Mesothelial cell of epicardium (in vitro differentiated cells): Measurements from ENCODE around the gene C4BPA. TPM values are rescaled to one million over a fixed set of nuclear protein-coding genes. Genes with fewer than 3 reads are reported as not detected.

Experiments
- DNase-seq, 2 experiments: peaks; one replicate each; pipeline ENCODE4 v3.0.0; 2021; ENCODE audit warnings: low spot score in 2 of 2; ENCODE audit not compliant: unreplicated experiment in 2 of 2
- H3K27ac Mint-ChIP-seq: 2 replicates; pipeline ENCODE4 v1.8.0; 2021; ENCODE audit warnings: mixed read lengths
- H3K27me3 Mint-ChIP-seq: 2 replicates; pipeline ENCODE4 v1.8.0; 2021; ENCODE audit warnings: low read depth, mixed read lengths
- H3K36me3 Mint-ChIP-seq: 2 replicates; pipeline ENCODE4 v1.8.0; 2021; ENCODE audit warnings: mixed read lengths
- H3K4me1 Mint-ChIP-seq: 2 replicates; pipeline ENCODE4 v1.8.0; 2021; ENCODE audit warnings: mixed read lengths
- H3K4me3 Mint-ChIP-seq: 2 replicates; pipeline ENCODE4 v1.8.0; 2021; ENCODE audit warnings: mild to moderate bottlenecking, moderate library complexity, mixed read lengths
- H3K9me3 Mint-ChIP-seq: 2 replicates; pipeline ENCODE4 v1.8.0; 2021; ENCODE audit warnings: mixed read lengths
- total RNA-seq: library from RNA; stranded (reverse); gene quantifications from 3 replicates; pipeline ENCODE4 v1.2.1, GENCODE V29; 2021
- TF ChIP-seq, protein P1 (sequence below): fragments of 200-600 bp; sonication (generic); IDR thresholded peaks from one replicate; pipeline ENCODE4 v1.5.0; 2021; ENCODE audit warnings: antibody characterized with exemption; ENCODE audit not compliant: unreplicated experiment

The C4BPA gene
- total RNA-seq, 1 donor from 2014 or later = 0.20 TPM

DNA sequence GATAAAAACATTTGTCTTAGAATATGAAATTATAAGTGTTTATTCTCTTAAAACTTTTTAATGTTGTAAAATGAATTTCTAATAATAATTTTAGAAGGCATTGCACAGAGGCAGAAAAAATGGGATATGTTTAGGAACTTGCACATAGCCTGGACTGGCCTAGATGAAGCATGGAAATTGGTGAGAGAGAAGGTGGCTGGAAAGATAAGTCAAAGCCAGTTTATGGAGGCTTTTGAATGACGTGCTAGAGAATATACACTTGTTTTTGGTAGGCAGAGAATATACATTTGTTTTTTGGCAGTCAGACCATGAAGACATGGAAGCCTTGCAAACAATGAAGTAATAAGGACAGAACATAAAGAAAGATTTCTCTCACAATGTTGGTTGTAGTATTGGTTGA lies 2.3 kb upstream of the C4BPA start:
- no peak for DNase-seq
- TF ChIP-seq, protein P1, sequence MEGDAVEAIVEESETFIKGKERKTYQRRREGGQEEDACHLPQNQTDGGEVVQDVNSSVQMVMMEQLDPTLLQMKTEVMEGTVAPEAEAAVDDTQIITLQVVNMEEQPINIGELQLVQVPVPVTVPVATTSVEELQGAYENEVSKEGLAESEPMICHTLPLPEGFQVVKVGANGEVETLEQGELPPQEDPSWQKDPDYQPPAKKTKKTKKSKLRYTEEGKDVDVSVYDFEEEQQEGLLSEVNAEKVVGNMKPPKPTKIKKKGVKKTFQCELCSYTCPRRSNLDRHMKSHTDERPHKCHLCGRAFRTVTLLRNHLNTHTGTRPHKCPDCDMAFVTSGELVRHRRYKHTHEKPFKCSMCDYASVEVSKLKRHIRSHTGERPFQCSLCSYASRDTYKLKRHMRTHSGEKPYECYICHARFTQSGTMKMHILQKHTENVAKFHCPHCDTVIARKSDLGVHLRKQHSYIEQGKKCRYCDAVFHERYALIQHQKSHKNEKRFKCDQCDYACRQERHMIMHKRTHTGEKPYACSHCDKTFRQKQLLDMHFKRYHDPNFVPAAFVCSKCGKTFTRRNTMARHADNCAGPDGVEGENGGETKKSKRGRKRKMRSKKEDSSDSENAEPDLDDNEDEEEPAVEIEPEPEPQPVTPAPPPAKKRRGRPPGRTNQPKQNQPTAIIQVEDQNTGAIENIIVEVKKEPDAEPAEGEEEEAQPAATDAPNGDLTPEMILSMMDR = no peak
- peaks cover 4% of the 10 kb centered on the region for H3K9me3 Mint-ChIP-seq
- no peaks in the 10 kb centered on the region for H3K36me3 Mint-ChIP-seq
- H3K4me1 Mint-ChIP-seq = no peaks in the 10 kb centered on the region
- no peak overlapping the region for H3K4me3 Mint-ChIP-seq
- H3K27ac Mint-ChIP-seq = no peak overlapping the region
- no peaks in the 10 kb centered on the region for H3K27me3 Mint-ChIP-seq

DNA sequence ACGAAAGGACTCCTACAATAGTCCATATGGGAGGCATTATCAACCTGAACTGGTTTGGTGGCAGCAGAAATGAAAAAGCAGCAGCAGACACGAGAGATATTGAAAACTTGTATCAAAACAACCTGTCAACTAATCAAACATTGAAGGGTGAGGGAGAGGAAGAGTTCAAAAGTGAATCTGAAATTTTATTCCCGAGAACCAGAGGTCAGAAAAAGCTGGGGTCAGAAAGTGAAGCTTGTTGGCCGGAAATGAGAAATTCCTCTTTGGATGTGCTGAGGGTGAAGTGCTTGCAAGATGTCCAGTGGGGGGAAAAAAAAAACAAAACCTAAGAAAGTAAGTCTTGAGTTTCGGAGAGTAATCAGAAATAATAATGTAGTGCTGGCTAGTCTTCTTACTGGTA lies 1.9 kb upstream of the C4BPA start:
- Mint-ChIP-seq H3K4me1 (peaks cover 3% of the 10 kb centered on the region), H3K27me3 (no peaks in the 10 kb centered on the region), H3K9me3 (peaks cover 4% of the 10 kb centered on the region), H3K27ac (no peak overlapping the region), H3K36me3 (no peaks in the 10 kb centered on the region), H3K4me3 (no peak overlapping the region)
- TF ChIP-seq, protein P1 = no peak
- no peak for DNase-seq

DNA sequence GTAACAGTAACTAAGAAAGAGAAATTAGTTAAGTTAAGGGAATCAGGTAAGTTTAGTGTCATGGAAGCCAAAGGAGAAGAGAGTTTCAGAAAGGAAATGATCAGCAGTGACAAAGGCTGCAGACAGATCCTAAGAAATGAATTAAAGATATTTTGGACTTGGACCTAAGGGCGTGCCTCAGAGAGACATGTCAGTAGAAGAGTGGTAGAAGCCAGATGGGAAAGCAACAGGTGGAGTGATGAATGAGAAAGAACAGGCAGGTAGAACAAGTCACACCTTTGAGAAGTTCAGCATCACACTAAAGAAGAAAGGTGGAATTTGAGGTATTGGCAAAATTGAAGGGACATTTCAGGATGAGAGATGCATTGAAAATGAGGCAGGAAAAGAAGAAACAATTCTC lies 1.4 kb upstream of the C4BPA start:
- H3K27ac Mint-ChIP-seq = no peak overlapping the region
- peaks cover 3% of the 10 kb centered on the region for H3K9me3 Mint-ChIP-seq
- H3K4me1 Mint-ChIP-seq = peaks cover 5% of the 10 kb centered on the region
- H3K36me3 Mint-ChIP-seq = no peaks in the 10 kb centered on the region
- DNase-seq = no peak
- TF ChIP-seq, protein P1 = no peak
- H3K4me3 Mint-ChIP-seq = no peak overlapping the region
- no peaks in the 10 kb centered on the region for H3K27me3 Mint-ChIP-seq

DNA sequence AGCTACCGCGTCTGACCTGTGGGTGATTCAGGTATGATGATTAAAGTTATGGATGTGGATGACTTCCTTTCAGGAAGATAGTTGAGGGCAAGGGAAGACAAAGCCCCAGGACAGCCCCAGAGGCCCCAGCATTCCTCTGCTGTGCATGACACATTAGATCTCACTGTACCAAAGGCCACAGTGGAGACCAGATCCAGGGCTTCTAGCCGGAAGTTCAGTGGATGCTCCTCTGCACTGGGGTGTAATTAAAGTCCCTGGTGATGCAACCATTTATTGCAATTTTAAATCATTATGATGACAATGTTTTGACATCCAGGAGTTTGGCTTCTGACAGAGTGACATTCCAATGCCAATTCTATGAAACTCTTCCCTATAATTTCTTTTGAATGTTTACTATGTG lies 5.0 kb downstream of the C4BPA start:
- Mint-ChIP-seq H3K27me3 (no peaks in the 10 kb centered on the region), H3K9me3 (no peaks in the 10 kb centered on the region), H3K4me3 (no peak overlapping the region), H3K4me1 (peaks cover 33% of the 10 kb centered on the region), H3K27ac (no peak overlapping the region), H3K36me3 (no peaks in the 10 kb centered on the region)
- no peak for DNase-seq
- TF ChIP-seq, protein P1 = no peak

DNA sequence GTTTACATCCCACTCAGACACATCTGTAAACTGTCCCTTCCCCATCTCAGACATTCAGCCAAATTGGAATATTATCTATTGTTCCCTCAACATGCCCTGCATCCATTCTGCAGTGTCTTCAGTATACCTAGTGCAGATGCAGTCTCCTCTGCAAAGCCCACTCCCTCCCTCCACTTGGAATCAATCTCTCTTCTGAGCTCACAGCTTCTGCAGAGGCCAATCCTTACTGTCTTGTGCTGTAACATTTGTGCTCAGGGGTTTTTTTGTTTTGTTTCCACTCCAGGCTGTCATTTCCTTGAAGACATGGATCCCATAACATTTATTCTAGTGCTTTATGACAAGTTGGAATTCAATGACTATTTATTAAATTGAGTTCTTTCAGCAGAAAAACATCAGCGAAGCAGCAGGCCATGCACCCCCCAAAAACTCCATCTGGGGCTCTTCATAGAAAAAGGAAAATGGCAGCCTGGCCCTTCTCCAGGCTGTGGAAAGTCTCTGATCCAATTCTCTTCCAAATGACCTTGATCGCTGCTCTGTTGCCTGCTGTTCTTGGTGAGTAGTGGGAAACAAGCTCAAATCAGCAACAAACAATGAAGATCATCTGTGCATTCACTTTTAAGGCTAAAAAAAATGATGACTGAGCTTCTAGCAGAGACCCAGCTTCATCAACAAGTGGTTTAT lies 8.7 kb downstream of the C4BPA start:
- no peak for DNase-seq
- TF ChIP-seq, protein P1 = no peak
- Mint-ChIP-seq H3K27me3 (no peaks in the 10 kb centered on the region), H3K4me1 (peaks cover 34% of the 10 kb centered on the region), H3K36me3 (no peaks in the 10 kb centered on the region), H3K4me3 (no peak overlapping the region), H3K27ac (peak overlapping the region; percentile 19), H3K9me3 (no peaks in the 10 kb centered on the region)
